ENCODE data around the gene NSFL1C.

NSFL1C gene

DNA sequence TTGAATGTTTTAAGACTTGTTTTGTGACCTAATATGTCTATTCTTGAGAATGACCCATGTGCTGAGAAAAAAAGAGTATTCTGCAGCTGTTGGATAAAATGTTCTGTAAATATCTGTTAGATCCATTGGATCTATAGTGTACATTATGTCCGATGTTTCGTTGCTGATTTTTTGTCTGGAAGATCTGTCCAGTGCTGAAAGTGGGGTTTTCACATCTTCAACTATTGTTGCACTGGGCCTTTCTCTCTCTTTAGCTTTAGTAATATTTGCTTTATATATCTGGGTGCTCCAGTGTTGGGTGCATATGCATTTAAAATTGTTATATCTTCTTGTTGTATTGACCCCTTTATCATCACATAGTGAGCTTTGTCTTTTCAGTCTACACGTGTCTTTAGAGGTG is 30.3 kb upstream of the NSFL1C start:
- Histone ChIP-seq H3K27ac (ENCODE audit: low read length) (no peak overlapping the region), H3K36me3 (ENCODE audit: insufficient read depth, low read depth, low read length) (no peaks in the 10 kb centered on the region), H3K27me3 (ENCODE audit: insufficient read depth, low read length) (no peaks in the 10 kb centered on the region), H3K4me1 (ENCODE audit: insufficient read depth, low read length) (peaks cover 13% of the 10 kb centered on the region; the same call in 1 of the 2 replicates), H3K9ac (ENCODE audit: low read depth, low read length) (no peak overlapping the region), H3K4me3 (ENCODE audit: low read length) (no peak overlapping the region), H3K9me3 (ENCODE audit: insufficient read depth, low read depth, low read length) (peaks cover 1% of the 10 kb centered on the region; the same call in 1 of the 2 replicates)

DNA sequence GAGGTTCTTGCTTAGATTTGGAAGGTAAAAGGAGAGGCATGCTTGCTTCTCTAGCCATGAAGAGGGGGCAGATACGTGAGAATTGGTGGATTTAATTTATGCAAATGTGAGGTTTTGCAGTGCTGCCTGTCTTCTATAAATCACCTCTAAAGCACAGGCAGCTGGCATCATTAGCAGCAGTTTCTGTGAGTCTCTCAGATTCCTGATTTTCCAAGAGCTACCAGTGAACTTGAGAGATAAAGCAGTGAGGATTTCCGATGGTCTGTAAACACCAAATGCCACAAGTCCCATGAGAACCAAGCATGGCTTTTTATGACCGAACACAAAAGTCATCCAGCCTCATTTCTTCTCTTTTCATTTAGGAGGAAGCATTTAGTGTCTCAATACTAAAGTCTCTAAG is 27.8 kb upstream of the NSFL1C start:
- Histone ChIP-seq H3K27me3 (ENCODE audit: insufficient read depth, low read length) (no peaks in the 10 kb centered on the region), H3K9me3 (ENCODE audit: insufficient read depth, low read depth, low read length) (no peaks in the 10 kb centered on the region), H3K9ac (ENCODE audit: low read depth, low read length) (no peak overlapping the region), H3K4me3 (ENCODE audit: low read length) (no peak overlapping the region), H3K36me3 (ENCODE audit: insufficient read depth, low read depth, low read length) (no peaks in the 10 kb centered on the region), H3K27ac (ENCODE audit: low read length) (no peak overlapping the region), H3K4me1 (ENCODE audit: insufficient read depth, low read length) (no peaks in the 10 kb centered on the region)

DNA sequence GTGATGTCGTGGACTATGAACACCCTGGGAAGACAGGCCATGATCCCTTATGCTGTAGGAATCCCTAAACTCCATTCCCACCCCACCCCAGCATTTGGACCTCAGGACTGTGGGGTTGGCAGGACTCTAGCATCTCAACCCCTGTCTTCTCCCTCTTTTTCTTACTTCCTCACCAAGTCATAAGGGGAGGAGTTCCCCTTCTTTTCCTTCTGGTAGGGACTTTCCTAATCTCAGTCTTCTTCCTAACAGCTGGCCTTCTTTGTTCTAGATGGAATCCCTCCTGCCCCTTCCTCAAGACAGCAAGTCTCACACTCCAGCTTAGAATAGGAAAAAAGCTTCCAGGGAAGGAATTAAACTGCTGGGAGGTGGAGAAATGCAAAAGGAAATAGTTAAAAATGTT is 26.9 kb upstream of the NSFL1C start:
- Histone ChIP-seq H3K9ac (ENCODE audit: low read depth, low read length) (no peak overlapping the region), H3K27ac (ENCODE audit: low read length) (no peak overlapping the region), H3K4me3 (ENCODE audit: low read length) (no peak overlapping the region), H3K36me3 (ENCODE audit: insufficient read depth, low read depth, low read length) (no peaks in the 10 kb centered on the region), H3K27me3 (ENCODE audit: insufficient read depth, low read length) (no peaks in the 10 kb centered on the region), H3K9me3 (ENCODE audit: insufficient read depth, low read depth, low read length) (no peaks in the 10 kb centered on the region), H3K4me1 (ENCODE audit: insufficient read depth, low read length) (no peaks in the 10 kb centered on the region)

DNA sequence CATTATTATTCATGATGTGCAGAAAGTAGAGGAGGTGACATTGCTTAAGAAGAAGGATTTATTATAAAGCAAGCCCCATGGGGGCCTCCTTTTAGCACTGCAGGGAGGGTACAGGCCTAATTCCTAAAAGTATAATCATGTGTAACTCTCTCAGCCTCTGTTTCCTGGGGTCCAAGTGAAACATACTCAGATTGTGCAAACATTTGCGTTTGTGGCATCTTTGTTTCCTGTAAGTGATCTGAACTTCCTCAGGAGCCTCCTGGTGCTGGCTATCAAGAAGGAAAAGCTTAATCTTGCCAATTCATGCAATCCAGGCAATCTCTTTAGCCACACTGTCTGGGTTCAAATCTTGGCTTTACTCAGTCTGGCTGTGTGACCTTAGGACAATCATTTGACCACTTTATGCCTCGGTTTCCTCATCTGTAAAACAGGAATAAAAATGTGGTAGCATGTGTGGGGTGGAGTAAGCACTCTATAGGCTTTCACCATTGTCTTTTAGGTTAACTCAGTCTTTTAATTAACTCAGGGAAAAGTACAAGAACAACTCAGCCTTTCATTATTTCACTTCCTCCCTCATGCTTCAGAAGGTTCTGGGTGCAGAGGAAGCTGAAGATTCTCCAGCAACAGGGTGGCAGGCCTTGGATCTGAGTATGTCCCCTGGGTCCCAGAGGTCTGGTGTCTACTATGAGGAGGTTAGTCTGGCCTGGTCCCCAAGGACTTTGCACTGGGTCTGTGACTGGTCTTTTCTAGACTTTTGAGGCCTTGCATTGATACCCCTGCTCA is 25.4 kb upstream of the NSFL1C start:
- H3K27ac ChIP-seq (ENCODE audit: low read length): no peak overlapping the region

DNA sequence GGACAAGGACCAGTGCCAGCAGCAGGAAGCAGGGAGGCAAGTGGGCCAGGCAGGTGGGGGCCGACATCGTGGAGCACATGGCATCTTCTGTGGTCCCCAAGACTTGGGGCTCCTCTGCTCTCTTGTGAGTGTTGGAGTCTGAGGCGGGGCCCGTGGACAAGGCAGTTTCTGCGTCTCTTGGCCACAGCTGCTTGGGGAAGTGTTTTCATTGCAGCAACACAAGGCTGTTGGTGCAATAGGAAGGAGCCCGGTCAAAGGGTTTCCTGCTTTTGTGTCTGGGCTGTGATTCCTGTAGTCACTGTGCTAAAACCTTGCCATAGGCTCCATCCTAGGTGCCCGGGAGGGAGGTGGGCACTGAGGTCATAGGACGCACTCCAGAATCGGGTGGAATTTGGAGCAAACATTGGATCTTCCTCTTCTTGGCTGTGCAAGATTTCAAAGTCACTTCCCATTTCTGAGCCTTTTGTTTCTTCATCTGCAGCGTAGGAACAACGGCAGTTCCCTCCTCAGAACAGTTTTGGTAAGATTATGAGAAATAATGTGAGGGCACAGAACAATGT is 24.7 kb upstream of the NSFL1C start, which contains the start of gene SIRPB2:
TSS of gene SIRPB2 (minus strand) at position 140 of the 560 bp plus-strand sequence. CDS start at position 79, 61 bp downstream.
- H3K27me3 ChIP-seq (ENCODE audit: insufficient read depth, low read length): 0 out of 2 replicates have a peak, but pooled peaks cover 3% of the 10 kb centered on the region
- H3K27ac ChIP-seq (ENCODE audit: low read length): no peak within 1 kb of the TSS
- H3K9ac ChIP-seq (ENCODE audit: low read depth, low read length): no peak within 1 kb of the TSS
- no peaks in the 10 kb centered on the region for H3K4me1 ChIP-seq (ENCODE audit: insufficient read depth, low read length)
- H3K9me3 ChIP-seq (ENCODE audit: insufficient read depth, low read depth, low read length): no peaks in the 10 kb centered on the region
- no peaks in the 10 kb centered on the region for H3K36me3 ChIP-seq (ENCODE audit: insufficient read depth, low read depth, low read length)
- no peak within 1 kb of the TSS for H3K4me3 ChIP-seq (ENCODE audit: low read length)

More for the DNA sequence above, 25.4 kb upstream of the NSFL1C start:
- no peaks in the 10 kb centered on the region for H3K36me3 ChIP-seq (ENCODE audit: insufficient read depth, low read depth, low read length)
- H3K27me3 ChIP-seq (ENCODE audit: insufficient read depth, low read length): no peaks in the 10 kb centered on the region
- no peaks in the 10 kb centered on the region for H3K4me1 ChIP-seq (ENCODE audit: insufficient read depth, low read length)
- H3K9me3 ChIP-seq (ENCODE audit: insufficient read depth, low read depth, low read length): no peaks in the 10 kb centered on the region
- no peak overlapping the region for H3K9ac ChIP-seq (ENCODE audit: low read depth, low read length)
- H3K4me3 ChIP-seq (ENCODE audit: low read length): no peak overlapping the region

DNA sequence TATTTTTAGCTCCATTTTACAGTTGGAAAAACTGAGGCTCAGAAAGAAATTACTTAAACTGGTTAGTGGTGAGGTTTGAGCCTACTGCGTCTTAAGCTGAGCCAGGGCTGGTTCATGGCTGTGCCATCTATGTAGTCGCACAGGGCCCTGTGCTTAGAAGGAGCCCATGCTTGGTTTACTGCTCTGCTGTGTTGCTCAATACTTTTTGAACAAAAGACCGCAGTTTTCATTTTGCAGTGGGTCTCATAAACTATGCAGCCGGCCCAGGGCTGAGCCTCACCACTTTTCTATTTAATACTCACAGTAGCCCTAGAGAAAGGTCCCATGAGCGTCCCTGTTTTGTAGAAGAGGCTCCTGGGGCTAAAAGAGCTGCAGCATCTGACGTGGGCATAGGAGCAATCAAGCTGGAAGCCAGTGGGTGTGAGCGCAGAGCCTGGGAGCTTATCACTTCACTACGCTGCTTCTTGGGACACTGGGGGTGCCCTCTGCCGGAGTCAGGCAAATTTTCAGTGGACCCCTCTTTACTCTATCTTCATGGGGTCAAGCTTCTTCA is 24.1 kb upstream of the NSFL1C start:
- no peak overlapping the region for H3K9ac ChIP-seq (ENCODE audit: low read depth, low read length)
- no peak overlapping the region for H3K4me3 ChIP-seq (ENCODE audit: low read length)
- no peak overlapping the region for H3K27ac ChIP-seq (ENCODE audit: low read length)
- H3K4me1 ChIP-seq (ENCODE audit: insufficient read depth, low read length): no peaks in the 10 kb centered on the region
- H3K36me3 ChIP-seq (ENCODE audit: insufficient read depth, low read depth, low read length): no peaks in the 10 kb centered on the region
- H3K27me3 ChIP-seq (ENCODE audit: insufficient read depth, low read length): 0 out of 2 replicates have a peak, but pooled peaks cover 5% of the 10 kb centered on the region
- no peaks in the 10 kb centered on the region for H3K9me3 ChIP-seq (ENCODE audit: insufficient read depth, low read depth, low read length)

DNA sequence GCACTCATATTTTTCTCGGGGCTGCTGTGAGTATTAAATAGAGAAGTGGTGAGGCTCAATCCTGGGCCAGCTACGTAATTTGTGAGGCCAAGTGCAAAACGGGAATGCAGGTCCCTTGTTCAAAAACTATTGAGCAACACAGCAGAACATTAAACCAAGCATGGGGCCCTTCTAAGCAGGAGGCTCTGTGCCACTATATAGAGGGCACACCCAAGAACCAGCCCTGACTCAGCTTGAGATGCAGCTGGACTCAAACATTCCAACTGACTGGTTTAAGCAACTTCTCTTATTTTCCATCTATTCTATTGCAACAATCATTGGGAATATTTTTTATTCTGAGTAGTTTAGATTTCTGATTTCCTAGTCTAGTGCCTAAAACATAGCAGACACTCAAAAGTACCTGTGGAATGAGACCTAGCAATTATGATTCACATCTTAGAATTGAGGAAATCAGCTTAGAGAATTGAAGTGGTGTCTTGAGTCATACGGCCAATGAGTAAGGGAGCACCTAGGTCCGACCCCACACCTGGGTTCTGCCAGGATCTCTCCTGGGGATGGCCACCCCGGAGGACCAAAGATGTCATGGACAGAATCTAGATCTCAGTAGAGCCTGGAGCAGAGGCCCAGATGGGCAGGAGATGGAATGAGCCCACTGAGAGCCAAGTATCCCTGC is 23.3 kb upstream of the NSFL1C start:
- H3K9me3 ChIP-seq (ENCODE audit: insufficient read depth, low read depth, low read length): no peaks in the 10 kb centered on the region
- H3K4me1 ChIP-seq (ENCODE audit: insufficient read depth, low read length): no peaks in the 10 kb centered on the region
- no peak overlapping the region for H3K9ac ChIP-seq (ENCODE audit: low read depth, low read length)

DNA sequence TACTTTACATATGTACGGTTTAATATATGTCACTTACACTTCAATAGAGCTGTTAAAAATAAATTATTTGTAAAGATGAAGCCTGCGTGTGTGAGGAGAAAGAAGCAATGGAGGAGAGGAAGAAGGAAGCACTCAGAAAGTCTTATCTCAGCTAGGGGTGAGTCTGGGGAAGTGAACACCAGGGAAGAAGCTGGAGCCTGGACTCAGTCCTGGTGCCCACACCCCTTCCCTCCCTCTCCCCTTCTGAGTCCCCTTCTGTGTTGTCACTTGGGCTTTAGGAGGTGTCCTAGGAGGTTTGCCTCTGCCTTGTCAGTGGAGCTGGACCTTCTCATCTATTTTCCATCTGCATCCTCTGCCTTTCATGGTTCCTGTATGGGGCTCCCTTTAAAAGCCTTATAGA is 22.7 kb upstream of the NSFL1C start:
- 0 out of 2 replicates have a peak, but pooled peaks cover 5% of the 10 kb centered on the region for H3K27me3 ChIP-seq (ENCODE audit: insufficient read depth, low read length)
- H3K4me3 ChIP-seq (ENCODE audit: low read length): no peak overlapping the region
- H3K4me1 ChIP-seq (ENCODE audit: insufficient read depth, low read length): no peaks in the 10 kb centered on the region
- no peak overlapping the region for H3K27ac ChIP-seq (ENCODE audit: low read length)
- H3K9me3 ChIP-seq (ENCODE audit: insufficient read depth, low read depth, low read length): no peaks in the 10 kb centered on the region
- no peaks in the 10 kb centered on the region for H3K36me3 ChIP-seq (ENCODE audit: insufficient read depth, low read depth, low read length)
- H3K9ac ChIP-seq (ENCODE audit: low read depth, low read length): no peak overlapping the region

More for the DNA sequence above, 23.3 kb upstream of the NSFL1C start:
- Histone ChIP-seq H3K4me3 (ENCODE audit: low read length) (no peak overlapping the region), H3K36me3 (ENCODE audit: insufficient read depth, low read depth, low read length) (no peaks in the 10 kb centered on the region), H3K27ac (ENCODE audit: low read length) (no peak overlapping the region), H3K27me3 (ENCODE audit: insufficient read depth, low read length) (0 out of 2 replicates have a peak, but pooled peaks cover 5% of the 10 kb centered on the region)

DNA sequence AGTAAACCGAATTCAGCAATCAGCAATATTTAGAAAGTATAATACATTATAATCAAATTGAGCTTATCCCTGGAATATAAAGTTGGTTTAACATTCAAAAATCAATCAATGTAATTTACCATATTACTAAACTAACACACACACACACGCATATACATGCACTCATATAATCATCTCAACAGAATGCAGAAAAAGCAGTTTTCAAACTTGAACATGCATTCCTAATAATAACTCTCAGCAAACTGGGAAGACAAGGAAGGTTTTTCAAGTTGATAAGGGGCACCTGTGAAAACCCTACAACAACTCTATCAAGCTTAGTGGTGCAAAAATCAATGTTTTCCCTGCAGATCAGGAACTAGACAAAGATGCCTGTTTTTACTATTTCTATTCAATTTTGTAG is 19.9 kb upstream of the NSFL1C start:
- Histone ChIP-seq H3K9ac (ENCODE audit: low read depth, low read length) (no peak overlapping the region), H3K27me3 (ENCODE audit: insufficient read depth, low read length) (0 out of 2 replicates have a peak, but pooled peaks cover 5% of the 10 kb centered on the region), H3K27ac (ENCODE audit: low read length) (no peak overlapping the region), H3K4me1 (ENCODE audit: insufficient read depth, low read length) (no peaks in the 10 kb centered on the region), H3K9me3 (ENCODE audit: insufficient read depth, low read depth, low read length) (no peaks in the 10 kb centered on the region), H3K36me3 (ENCODE audit: insufficient read depth, low read depth, low read length) (no peaks in the 10 kb centered on the region), H3K4me3 (ENCODE audit: low read length) (no peak overlapping the region)

DNA sequence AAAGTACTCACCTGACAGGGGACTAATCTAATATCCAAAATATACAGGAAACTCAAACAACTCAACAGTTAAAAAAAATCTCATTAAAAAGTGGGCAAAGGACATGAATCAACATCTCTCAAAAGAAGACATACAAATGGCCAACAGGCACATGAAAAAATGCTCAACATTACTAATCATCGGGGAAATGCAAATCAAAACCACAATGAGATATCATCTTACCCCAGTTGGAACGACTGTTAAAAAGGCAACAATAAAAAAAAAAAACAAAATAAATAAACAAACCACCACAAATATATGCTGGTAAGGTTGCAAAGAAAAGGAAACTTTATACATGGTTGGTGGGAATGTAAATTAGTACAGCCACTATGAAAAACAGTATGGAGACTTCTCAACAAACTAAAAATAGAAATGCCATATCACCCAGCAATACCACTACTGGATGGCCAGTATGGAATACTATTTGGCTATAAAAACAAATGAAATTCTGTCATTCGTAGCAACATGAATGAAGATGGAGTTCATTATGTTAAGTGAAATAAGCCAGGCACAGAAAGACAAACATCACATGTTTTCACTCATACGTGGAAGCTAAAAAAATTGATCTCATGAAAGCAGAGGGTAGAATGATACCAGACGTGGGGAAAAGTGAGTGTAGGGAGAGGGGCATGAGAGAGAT is 17.9 kb upstream of the NSFL1C start:
- Histone ChIP-seq H3K36me3 (ENCODE audit: insufficient read depth, low read depth, low read length) (no peaks in the 10 kb centered on the region), H3K4me1 (ENCODE audit: insufficient read depth, low read length) (no peaks in the 10 kb centered on the region), H3K4me3 (ENCODE audit: low read length) (no peak overlapping the region), H3K27ac (ENCODE audit: low read length) (no peak overlapping the region), H3K9ac (ENCODE audit: low read depth, low read length) (no peak overlapping the region), H3K9me3 (ENCODE audit: insufficient read depth, low read depth, low read length) (no peaks in the 10 kb centered on the region), H3K27me3 (ENCODE audit: insufficient read depth, low read length) (0 out of 2 replicates have a peak, but pooled peaks cover 5% of the 10 kb centered on the region)
